ENCODE measurements around the gene TTLL3. TPM values are rescaled to one million over a fixed set of nuclear protein-coding genes. Genes with fewer than 3 reads are reported as not detected.
"Not testable (repeated sequence)": the region's sequence is repeated elsewhere in the genome, so short reads cannot be mapped to it uniquely, and the experiment has no call there.

The TTLL3 gene
- 3.4 and 5.3 TPM in 2 replicates for total RNA-seq (2014; rRNA removed; shearing (Covaris generic))

- peak; percentile 59 for DNase-seq (ENCODE audit: low spot score)
These were observed at the start of gene TTLL3 for GRCh38 chr3:9809615-9810432. TTLL3 (plus strand) TSS chr3:9810262; CDS start chr3:9810662, 400 bp downstream.

GRCh38 chr3:9760779-9761505, 49.1 kb upstream of the TTLL3 start:
- no peak for DNase-seq (ENCODE audit: low spot score)

- DNase-seq (ENCODE audit: low spot score): no peak
These were observed 48.1 kb upstream of the TTLL3 start for GRCh38 chr3:9761919-9762318.

- no peak for DNase-seq (ENCODE audit: low spot score)
These were observed 47.2 kb upstream of the TTLL3 start for GRCh38 chr3:9762871-9763270.

GRCh38 chr3:9765865-9766264, 44.2 kb upstream of the TTLL3 start:
- DNase-seq (ENCODE audit: low spot score): no peak

GRCh38 chr3:9767418-9767817, 42.6 kb upstream of the TTLL3 start:
- no peak for DNase-seq (ENCODE audit: low spot score)

- no peak for DNase-seq (ENCODE audit: low spot score)
These were observed 41.8 kb upstream of the TTLL3 start for GRCh38 chr3:9768141-9768775.

GRCh38 chr3:9769012-9769411, 41.0 kb upstream of the TTLL3 start:
- no peak for DNase-seq (ENCODE audit: low spot score)

- no peak for DNase-seq (ENCODE audit: low spot score)
These were observed 40.4 kb upstream of the TTLL3 start, which contains the start of gene CAMK1 for GRCh38 chr3:9769426-9770275. CAMK1 (minus strand) TSS chr3:9769947; CDS start chr3:9767749, 2,198 bp downstream.

GRCh38 chr3:9770276-9770812, 39.7 kb upstream of the TTLL3 start:
- no peak for DNase-seq (ENCODE audit: low spot score)

GRCh38 chr3:9771007-9771406, 39.1 kb upstream of the TTLL3 start:
- not testable (repeated sequence) for DNase-seq (ENCODE audit: low spot score)

GRCh38 chr3:9776896-9777693, 33.0 kb upstream of the TTLL3 start:
- DNase-seq (ENCODE audit: low spot score): no peak

GRCh38 chr3:9777694-9778021, 32.4 kb upstream of the TTLL3 start:
- DNase-seq (ENCODE audit: low spot score): no peak

GRCh38 chr3:9778143-9779074, 31.7 kb upstream of the TTLL3 start:
- DNase-seq (ENCODE audit: low spot score): no peak

GRCh38 chr3:9779075-9779593, 30.9 kb upstream of the TTLL3 start:
- no peak for DNase-seq (ENCODE audit: low spot score)

GRCh38 chr3:9779721-9780457, 30.2 kb upstream of the TTLL3 start:
- DNase-seq (ENCODE audit: low spot score): no peak

GRCh38 chr3:9780458-9780812, 29.6 kb upstream of the TTLL3 start:
- no peak for DNase-seq (ENCODE audit: low spot score)

GRCh38 chr3:9780910-9781309, 29.2 kb upstream of the TTLL3 start:
- no peak for DNase-seq (ENCODE audit: low spot score)
